Breast epithelium (tissue), 3 donors: ENCODE measurements around the gene TGFBRAP1.

ENCODE experiments used
- CTCF ChIP-seq, 3 donors: fragments of 450-650 bp; IDR thresholded peaks; one replicate each; pipeline ENCODE4 v1.5.1; 2016 to 2017; ENCODE audit warnings: antibody characterized with exemption in 3 of 3, mild to moderate bottlenecking in 3 of 3, moderate library complexity in 3 of 3
- POLR2A ChIP-seq: fragments of 450-650 bp; IDR thresholded peaks from one replicate; pipeline ENCODE4 v1.6.1; 2016; ENCODE audit warnings: antibody characterized with exemption, mild to moderate bottlenecking, moderate library complexity
- POLR2AphosphoS5 ChIP-seq, 3 donors: sonication (generic); formaldehyde crosslinking; IDR thresholded peaks; one replicate each; pipeline ENCODE4 v1.6.1; 2017; ENCODE audit warnings: antibody characterized with exemption in 3 of 3

- TF ChIP-seq POLR2A: no peak
- TF ChIP-seq CTCF (IDR thresholded peaks at IDR 0.05): no peak
- TF ChIP-seq POLR2AphosphoS5 (IDR thresholded peaks at IDR 0.05): no peak
Observed at GRCh38 chr2:105288133-105288532, 41.4 kb downstream of the TGFBRAP1 start.
